ENCODE measurements around the gene TMEM132E. TPM values are rescaled to one million over a fixed set of nuclear protein-coding genes. Genes with fewer than 3 reads are reported as not detected.
"Not testable (repeated sequence)": the region's sequence is repeated elsewhere in the genome, so short reads cannot be mapped to it uniquely, and the experiment has no call there.

TMEM132E gene
- total RNA-seq, 2 donors from 2014 or later = 0.15 TPM; not detected in 1

- H3K4me1 Mint-ChIP-seq = no peaks in the 10 kb centered on the region
- H3K4me1 ChIP-seq (ENCODE audit: control insufficient read depth, insufficient read depth, low read length) = no peaks in the 10 kb centered on the region
- TF ChIP-seq CTCF (conservative IDR thresholded peaks at IDR 0.05) = no peak
- no peaks in the 10 kb centered on the region for H3K9me3 Mint-ChIP-seq
- 89 to 96% methylated on average over 5 to 6 of the region's 6 CpGs for WGBS, 2 experiments (ENCODE audit: insufficient coverage in 1 of 2, insufficient read length in 1 of 2)
- peaks cover 27% of the 10 kb centered on the region for H3K27me3 Mint-ChIP-seq (ENCODE audit: insufficient read depth)
- no peak overlapping the region for H3K9ac ChIP-seq (ENCODE audit: extremely low read depth, low read length, poor library complexity, severe bottlenecking)
- peaks cover 31% of the 10 kb centered on the region for H3K27me3 ChIP-seq (ENCODE audit: control insufficient read depth, insufficient read depth, low read length, poor library complexity, severe bottlenecking)
- no peak overlapping the region for H3K27ac Mint-ChIP-seq
- no peak overlapping the region for H3K4me3 Mint-ChIP-seq
- no peak overlapping the region for H3K4me3 ChIP-seq (ENCODE audit: low read length)
- no peaks in the 10 kb centered on the region for H3K9me3 ChIP-seq (ENCODE audit: control insufficient read depth, low read length)
- no peaks in the 10 kb centered on the region for H3K36me3 ChIP-seq (ENCODE audit: control insufficient read depth, insufficient read depth, low read length)
- no peak overlapping the region for H3K27ac ChIP-seq (ENCODE audit: low read depth, low read length)
- H3K36me3 Mint-ChIP-seq (ENCODE audit: low read depth) = no peaks in the 10 kb centered on the region
- no peak for DNase-seq
Observed at GRCh38 chr17:34533806-34534527, 45.4 kb upstream of the TMEM132E start.

GRCh38 chr17:34537445-34537844, 41.9 kb upstream of the TMEM132E start:
- no peak overlapping the region for H3K27ac Mint-ChIP-seq
- H3K4me1 Mint-ChIP-seq = no peaks in the 10 kb centered on the region
- no peaks in the 10 kb centered on the region for H3K36me3 Mint-ChIP-seq (ENCODE audit: low read depth)
- Histone ChIP-seq H3K9me3 (ENCODE audit: control insufficient read depth, low read length) (no peaks in the 10 kb centered on the region), H3K36me3 (ENCODE audit: control insufficient read depth, insufficient read depth, low read length) (no peaks in the 10 kb centered on the region), H3K9ac (ENCODE audit: extremely low read depth, low read length, poor library complexity, severe bottlenecking) (no peak overlapping the region), H3K4me1 (ENCODE audit: control insufficient read depth, insufficient read depth, low read length) (no peaks in the 10 kb centered on the region), H3K4me3 (ENCODE audit: low read length) (no peak overlapping the region), H3K27ac (ENCODE audit: low read depth, low read length) (no peak overlapping the region), H3K27me3 (ENCODE audit: control insufficient read depth, insufficient read depth, low read length, poor library complexity, severe bottlenecking) (peaks cover 48% of the 10 kb centered on the region)
- no peak for TF ChIP-seq CTCF (conservative IDR thresholded peaks at IDR 0.05)
- H3K4me3 Mint-ChIP-seq = no peak overlapping the region
- no peak for DNase-seq
- H3K9me3 Mint-ChIP-seq = no peaks in the 10 kb centered on the region
- peaks cover 38% of the 10 kb centered on the region for H3K27me3 Mint-ChIP-seq (ENCODE audit: insufficient read depth)
- WGBS, 2 experiments (ENCODE audit: insufficient coverage in 1 of 2, insufficient read length in 1 of 2) = 60 to 91% methylated on average over 1 to 2 of the region's 3 CpGs

- not testable (repeated sequence) for H3K4me3 Mint-ChIP-seq; H3K27ac Mint-ChIP-seq; H3K9me3 Mint-ChIP-seq; H3K4me1 Mint-ChIP-seq; H3K27ac ChIP-seq (ENCODE audit: low read depth, low read length); H3K36me3 Mint-ChIP-seq (ENCODE audit: low read depth); H3K36me3 ChIP-seq (ENCODE audit: control insufficient read depth, insufficient read depth, low read length); DNase-seq; H3K9ac ChIP-seq (ENCODE audit: extremely low read depth, low read length, poor library complexity, severe bottlenecking); H3K9me3 ChIP-seq (ENCODE audit: control insufficient read depth, low read length); H3K4me1 ChIP-seq (ENCODE audit: control insufficient read depth, insufficient read depth, low read length); H3K4me3 ChIP-seq (ENCODE audit: low read length)
- peaks cover 46% of the 10 kb centered on the region for H3K27me3 ChIP-seq (ENCODE audit: control insufficient read depth, insufficient read depth, low read length, poor library complexity, severe bottlenecking)
- WGBS, 2 experiments (ENCODE audit: insufficient coverage in 1 of 2, insufficient read length in 1 of 2) = 100% methylated on average over 1 of the region's 2 CpGs
- H3K27me3 Mint-ChIP-seq (ENCODE audit: insufficient read depth) = peaks cover 37% of the 10 kb centered on the region
Observed at GRCh38 chr17:34538582-34538981, 40.8 kb upstream of the TMEM132E start.
